Measurements from ENCODE around the gene TNRC18.

- TF ChIP-seq YY1 (IDR thresholded peaks at IDR 0.05; ENCODE audit: insufficient read depth, insufficient read length) = no peak
- no peak for TF ChIP-seq ZNF274 (IDR thresholded peaks at IDR 0.05; ENCODE audit: low read depth, low read length)
- TF ChIP-seq SUZ12 (IDR thresholded peaks at IDR 0.05; ENCODE audit: extremely low read depth, insufficient read depth, insufficient read length) = no peak
Observed at GRCh38 chr7:5360451-5360850, 63.2 kb downstream of the TNRC18 start.

All from NT2/D1 (cell line).